ENCODE results near the gene LEAP2.

LEAP2 gene

GRCh38 chr5:132873119-132873929 is at the start of gene LEAP2:
Gene LEAP2, plus strand, starts transcription at chr5:132873668. Its CDS starts 27 bp downstream, at chr5:132873695.
- DNase-seq, result no peak
- H3K9me3 Mint-ChIP-seq, result no peaks in the 10 kb centered on the region
- CTCF ChIA-PET, result interaction anchor here (1.2 kb wide), 1 partner anchor 10 kb away, joined by 4 read pairs; no protein-coding TSS in a partner anchor
- H3K4me3 Mint-ChIP-seq, result no peak within 1 kb of the TSS
- peak within 1 kb of the TSS; percentile 34 for H3K27ac Mint-ChIP-seq
- H3K27me3 Mint-ChIP-seq, result no peaks in the 10 kb centered on the region
- H3K4me1 Mint-ChIP-seq, result peaks cover 3% of the 10 kb centered on the region
- peaks cover 24% of the 10 kb centered on the region for H3K36me3 Mint-ChIP-seq

- Mint-ChIP-seq H3K27me3 (peaks cover 94% of the 10 kb centered on the region), H3K4me3 (peak overlapping the region; percentile 26)
- CTCF ChIA-PET, result interaction anchor here (0.7 to 1.1 kb wide), 2 partner anchors 10 to 298 kb away, joined by 3 to 4 read pairs; no protein-coding TSS in a partner anchor
These were observed 49.0 kb upstream of the LEAP2 start for GRCh38 chr5:132824426-132824825.

GRCh38 chr5:132825033-132825833 is 48.2 kb upstream of the LEAP2 start:
- Mint-ChIP-seq H3K4me1 (peaks cover 16% of the 10 kb centered on the region), H3K9me3 (no peaks in the 10 kb centered on the region), H3K27me3 (peaks cover 94% of the 10 kb centered on the region), H3K4me3 (peak overlapping the region; percentile 26), H3K36me3 (no peaks in the 10 kb centered on the region), H3K27ac (no peak overlapping the region)
- CTCF ChIA-PET, result interaction anchor here (0.7 to 1.8 kb wide), 4 partner anchors 8 to 299 kb away, joined by 3 to 6 read pairs (median 4); no protein-coding TSS in a partner anchor
- DNase-seq, result peak; percentile 32

More at GRCh38 chr5:132824426-132824825, 49.0 kb upstream of the LEAP2 start:
- Mint-ChIP-seq H3K27ac (peak overlapping the region; percentile 19), H3K36me3 (no peaks in the 10 kb centered on the region), H3K4me1 (peaks cover 18% of the 10 kb centered on the region), H3K9me3 (no peaks in the 10 kb centered on the region)
- no peak for DNase-seq

- DNase-seq, result peak; percentile 53
- H3K36me3 Mint-ChIP-seq, result no peaks in the 10 kb centered on the region
- H3K9me3 Mint-ChIP-seq, result no peaks in the 10 kb centered on the region
- peaks cover 14% of the 10 kb centered on the region for H3K4me1 Mint-ChIP-seq
- peak overlapping the region; percentile 33 for H3K4me3 Mint-ChIP-seq
- no peak overlapping the region for H3K27ac Mint-ChIP-seq
- peaks cover 95% of the 10 kb centered on the region for H3K27me3 Mint-ChIP-seq
- CTCF ChIA-PET, result interaction anchor here (0.8 to 1.8 kb wide), 4 partner anchors 9 to 299 kb away, joined by 3 to 6 read pairs (median 4); no protein-coding TSS in a partner anchor
These were observed 47.6 kb upstream of the LEAP2 start for GRCh38 chr5:132825834-132826391.

- H3K36me3 Mint-ChIP-seq, result no peaks in the 10 kb centered on the region
- peaks cover 18% of the 10 kb centered on the region for H3K4me1 Mint-ChIP-seq
- CTCF ChIA-PET, result interaction anchor here (0.8 to 1.8 kb wide), 3 partner anchors 10 to 57 kb away, joined by 3 to 6 read pairs (median 3); no protein-coding TSS in a partner anchor
- no peak for DNase-seq
- no peaks in the 10 kb centered on the region for H3K9me3 Mint-ChIP-seq
- H3K27me3 Mint-ChIP-seq, result peaks cover 98% of the 10 kb centered on the region
- peak overlapping the region; percentile 33 for H3K4me3 Mint-ChIP-seq
- no peak overlapping the region for H3K27ac Mint-ChIP-seq
These were observed 46.9 kb upstream of the LEAP2 start for GRCh38 chr5:132826424-132827082.

- Mint-ChIP-seq H3K4me3 (no peak overlapping the region), H3K9me3 (no peaks in the 10 kb centered on the region), H3K27me3 (peaks cover 97% of the 10 kb centered on the region), H3K4me1 (peaks cover 19% of the 10 kb centered on the region), H3K27ac (no peak overlapping the region), H3K36me3 (no peaks in the 10 kb centered on the region)
- CTCF ChIA-PET, result interaction anchor here (1.0 to 3.2 kb wide), 5 partner anchors 8 to 302 kb away, joined by 3 to 26 read pairs (median 5); no protein-coding TSS in a partner anchor
- DNase-seq, result no peak
These were observed 45.4 kb upstream of the LEAP2 start for GRCh38 chr5:132827943-132828673.

GRCh38 chr5:132828846-132829494 is 44.5 kb upstream of the LEAP2 start:
- Mint-ChIP-seq H3K36me3 (no peaks in the 10 kb centered on the region), H3K4me1 (peaks cover 16% of the 10 kb centered on the region), H3K27me3 (peaks cover 94% of the 10 kb centered on the region), H3K4me3 (peak overlapping the region; percentile 82), H3K9me3 (no peaks in the 10 kb centered on the region), H3K27ac (peak overlapping the region; percentile 4)
- CTCF ChIA-PET, result interaction anchor here (0.8 to 3.2 kb wide), 10 partner anchors 9 to 447 kb away, joined by 3 to 26 read pairs (median 3); no protein-coding TSS in a partner anchor
- DNase-seq, result no peak

- Mint-ChIP-seq H3K27me3 (peaks cover 85% of the 10 kb centered on the region), H3K4me3 (peak overlapping the region; percentile 82), H3K4me1 (peaks cover 15% of the 10 kb centered on the region), H3K9me3 (no peaks in the 10 kb centered on the region), H3K36me3 (no peaks in the 10 kb centered on the region), H3K27ac (no peak overlapping the region)
- peak; percentile 80 for DNase-seq
- CTCF ChIA-PET, result interaction anchor here (0.8 to 3.2 kb wide), 11 partner anchors 10 to 448 kb away, joined by 3 to 26 read pairs (median 3); no protein-coding TSS in a partner anchor
These were observed 43.6 kb upstream of the LEAP2 start for GRCh38 chr5:132829742-132830435.

- peak within 1 kb of the TSS; percentile 82 for H3K4me3 Mint-ChIP-seq
- peaks cover 13% of the 10 kb centered on the region for H3K4me1 Mint-ChIP-seq
- H3K36me3 Mint-ChIP-seq, result no peaks in the 10 kb centered on the region
- no peak for DNase-seq
- no peak within 1 kb of the TSS for H3K27ac Mint-ChIP-seq
- no peaks in the 10 kb centered on the region for H3K9me3 Mint-ChIP-seq
- peaks cover 80% of the 10 kb centered on the region for H3K27me3 Mint-ChIP-seq
- CTCF ChIA-PET, result interaction anchor here (1.1 to 3.2 kb wide), 7 partner anchors 11 to 442 kb away, joined by 3 to 26 read pairs (median 3); no protein-coding TSS in a partner anchor
These were observed 42.9 kb upstream of the LEAP2 start, which contains the start of gene SHROOM1 for GRCh38 chr5:132830436-132831094. Gene SHROOM1, minus strand, starts transcription at chr5:132830647. Its CDS starts 4,507 bp downstream, at chr5:132826140.

GRCh38 chr5:132831095-132831860 is 42.2 kb upstream of the LEAP2 start:
- H3K4me3 Mint-ChIP-seq, result peak overlapping the region; percentile 68
- DNase-seq, result no peak
- no peak overlapping the region for H3K27ac Mint-ChIP-seq
- H3K4me1 Mint-ChIP-seq, result peaks cover 13% of the 10 kb centered on the region
- CTCF ChIA-PET, result interaction anchor here (1.3 kb wide), 1 partner anchor 40 kb away, joined by 3 read pairs; no protein-coding TSS in a partner anchor
- H3K36me3 Mint-ChIP-seq, result no peaks in the 10 kb centered on the region
- peaks cover 73% of the 10 kb centered on the region for H3K27me3 Mint-ChIP-seq
- H3K9me3 Mint-ChIP-seq, result no peaks in the 10 kb centered on the region

GRCh38 chr5:132832612-132833011 is 40.9 kb upstream of the LEAP2 start:
- Mint-ChIP-seq H3K9me3 (no peaks in the 10 kb centered on the region), H3K36me3 (no peaks in the 10 kb centered on the region), H3K27me3 (peaks cover 63% of the 10 kb centered on the region), H3K4me3 (no peak overlapping the region), H3K4me1 (peaks cover 13% of the 10 kb centered on the region), H3K27ac (no peak overlapping the region)
- CTCF ChIA-PET, result interaction anchor here (1.1 kb wide), 1 partner anchor 12 kb away, joined by 3 read pairs; no protein-coding TSS in a partner anchor
- no peak for DNase-seq
